ENCODE data around the gene GP1BB. TPM values are rescaled to one million over a fixed set of nuclear protein-coding genes. Genes with fewer than 3 reads are reported as not detected.

GP1BB gene
- total and polyA plus RNA-seq, 8 donors = 3.3 to 11.1 (median 5.4) TPM; not detected in 1

DNA sequence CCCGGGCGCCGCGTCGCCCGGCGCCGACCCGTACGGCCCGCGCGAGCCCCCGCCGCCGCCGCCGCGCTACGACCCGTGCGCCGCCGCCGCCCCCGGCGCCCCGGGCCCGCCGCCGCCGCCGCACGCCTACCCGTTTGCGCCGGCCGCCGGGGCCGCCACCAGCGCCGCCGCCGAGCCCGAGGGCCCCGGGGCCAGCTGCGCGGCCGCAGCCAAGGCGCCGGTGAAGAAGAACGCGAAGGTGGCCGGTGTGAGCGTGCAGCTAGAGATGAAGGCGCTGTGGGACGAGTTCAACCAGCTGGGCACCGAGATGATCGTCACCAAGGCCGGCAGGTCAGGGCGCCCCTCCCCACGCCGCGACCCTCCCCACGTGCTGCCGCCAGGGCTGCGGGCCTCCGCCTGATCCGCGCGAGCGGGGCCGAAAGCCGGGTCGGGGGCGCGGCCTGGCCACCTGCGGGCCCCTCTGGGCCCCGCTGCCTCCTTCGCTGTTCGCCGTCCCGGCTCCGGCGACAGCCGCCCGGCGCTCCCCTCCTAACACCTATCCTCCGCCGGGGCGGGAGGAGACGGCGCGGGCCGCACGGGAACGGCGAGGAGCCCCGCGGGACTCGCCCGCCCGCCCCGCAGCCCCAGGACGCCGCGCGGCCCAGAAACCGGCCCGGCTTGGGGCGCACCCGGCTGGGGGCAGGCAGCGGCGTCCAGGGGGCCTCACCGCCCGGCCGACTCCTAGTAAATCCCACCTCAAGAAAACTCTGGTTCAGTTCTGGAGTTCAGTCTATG lies 37.8 kb downstream of the GP1BB start:
- TF ChIP-seq, protein P1, sequence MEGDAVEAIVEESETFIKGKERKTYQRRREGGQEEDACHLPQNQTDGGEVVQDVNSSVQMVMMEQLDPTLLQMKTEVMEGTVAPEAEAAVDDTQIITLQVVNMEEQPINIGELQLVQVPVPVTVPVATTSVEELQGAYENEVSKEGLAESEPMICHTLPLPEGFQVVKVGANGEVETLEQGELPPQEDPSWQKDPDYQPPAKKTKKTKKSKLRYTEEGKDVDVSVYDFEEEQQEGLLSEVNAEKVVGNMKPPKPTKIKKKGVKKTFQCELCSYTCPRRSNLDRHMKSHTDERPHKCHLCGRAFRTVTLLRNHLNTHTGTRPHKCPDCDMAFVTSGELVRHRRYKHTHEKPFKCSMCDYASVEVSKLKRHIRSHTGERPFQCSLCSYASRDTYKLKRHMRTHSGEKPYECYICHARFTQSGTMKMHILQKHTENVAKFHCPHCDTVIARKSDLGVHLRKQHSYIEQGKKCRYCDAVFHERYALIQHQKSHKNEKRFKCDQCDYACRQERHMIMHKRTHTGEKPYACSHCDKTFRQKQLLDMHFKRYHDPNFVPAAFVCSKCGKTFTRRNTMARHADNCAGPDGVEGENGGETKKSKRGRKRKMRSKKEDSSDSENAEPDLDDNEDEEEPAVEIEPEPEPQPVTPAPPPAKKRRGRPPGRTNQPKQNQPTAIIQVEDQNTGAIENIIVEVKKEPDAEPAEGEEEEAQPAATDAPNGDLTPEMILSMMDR (IDR thresholded peaks at IDR 0.05) = no peak
- Histone ChIP-seq H3K4me3 (no peak overlapping the region), H3K27me3 (peaks cover 86 to 95% of the 10 kb centered on the region in 2 donors), H3K36me3 (no peaks in the 10 kb centered on the region), H3K27ac (no peak overlapping the region), H3K9me3 (no peaks in the 10 kb centered on the region), H3K4me1 (peaks cover 0 to 43% of the 10 kb centered on the region in 2 donors)
- no peak for ATAC-seq
- peak in 1 of 4 donors; percentile 59 for DNase-seq
- intact Hi-C loops (cut with DNase I) = no loop called here

DNA sequence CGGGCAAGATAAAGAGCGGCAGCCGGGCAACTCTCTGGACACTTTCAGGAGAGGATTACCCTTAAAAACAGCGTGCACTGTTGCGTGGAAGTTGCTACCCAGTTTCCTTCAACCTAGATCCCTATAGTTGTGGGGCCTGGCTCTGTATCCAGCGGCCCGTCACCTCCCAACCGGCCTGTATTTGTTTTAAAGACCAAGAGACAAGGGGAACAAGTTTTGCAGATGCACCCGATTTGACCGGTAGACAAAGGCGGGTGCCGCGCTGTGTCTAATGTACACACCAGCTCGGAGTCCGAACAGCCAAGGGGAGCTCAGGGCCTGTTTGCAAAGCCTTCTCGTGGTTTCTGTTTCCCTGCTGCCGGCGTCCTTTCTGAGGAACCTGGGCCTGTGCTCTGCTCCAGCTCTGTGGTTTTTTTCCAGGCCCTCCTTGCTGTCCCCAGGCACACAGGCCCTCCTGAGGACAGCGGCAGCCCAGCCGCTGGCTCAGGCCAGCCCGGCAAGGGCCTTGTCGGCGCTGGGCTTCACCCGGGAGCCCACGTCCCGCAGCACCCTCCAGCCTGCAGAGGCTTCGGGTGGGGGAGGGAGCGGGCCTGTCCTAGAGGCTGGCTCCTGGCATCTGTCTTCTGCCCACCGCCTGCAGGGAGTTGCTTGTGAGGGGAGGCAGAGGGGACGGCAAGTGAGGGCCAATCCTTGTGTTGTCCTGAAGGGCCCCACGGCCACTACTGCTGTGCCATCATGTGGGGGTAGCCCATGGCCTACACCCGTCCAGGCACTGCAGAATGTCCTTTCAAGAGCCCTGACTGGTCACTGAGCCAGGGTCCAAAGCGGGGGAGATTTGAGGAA lies 38.6 kb downstream of the GP1BB start:
- Histone ChIP-seq H3K4me1 (peaks cover 3 to 43% of the 10 kb centered on the region in 2 donors), H3K27ac (no peak overlapping the region), H3K36me3 (no peaks in the 10 kb centered on the region), H3K9me3 (no peaks in the 10 kb centered on the region), H3K4me3 (no peak overlapping the region), H3K27me3 (peaks cover 86 to 95% of the 10 kb centered on the region in 2 donors)
- TF ChIP-seq, protein P1 (IDR thresholded peaks at IDR 0.05) = no peak
- DNase-seq = peak in 1 of 4 donors; percentile 43
- intact Hi-C loops (cut with DNase I) = no loop called here
- ATAC-seq = no peak

DNA sequence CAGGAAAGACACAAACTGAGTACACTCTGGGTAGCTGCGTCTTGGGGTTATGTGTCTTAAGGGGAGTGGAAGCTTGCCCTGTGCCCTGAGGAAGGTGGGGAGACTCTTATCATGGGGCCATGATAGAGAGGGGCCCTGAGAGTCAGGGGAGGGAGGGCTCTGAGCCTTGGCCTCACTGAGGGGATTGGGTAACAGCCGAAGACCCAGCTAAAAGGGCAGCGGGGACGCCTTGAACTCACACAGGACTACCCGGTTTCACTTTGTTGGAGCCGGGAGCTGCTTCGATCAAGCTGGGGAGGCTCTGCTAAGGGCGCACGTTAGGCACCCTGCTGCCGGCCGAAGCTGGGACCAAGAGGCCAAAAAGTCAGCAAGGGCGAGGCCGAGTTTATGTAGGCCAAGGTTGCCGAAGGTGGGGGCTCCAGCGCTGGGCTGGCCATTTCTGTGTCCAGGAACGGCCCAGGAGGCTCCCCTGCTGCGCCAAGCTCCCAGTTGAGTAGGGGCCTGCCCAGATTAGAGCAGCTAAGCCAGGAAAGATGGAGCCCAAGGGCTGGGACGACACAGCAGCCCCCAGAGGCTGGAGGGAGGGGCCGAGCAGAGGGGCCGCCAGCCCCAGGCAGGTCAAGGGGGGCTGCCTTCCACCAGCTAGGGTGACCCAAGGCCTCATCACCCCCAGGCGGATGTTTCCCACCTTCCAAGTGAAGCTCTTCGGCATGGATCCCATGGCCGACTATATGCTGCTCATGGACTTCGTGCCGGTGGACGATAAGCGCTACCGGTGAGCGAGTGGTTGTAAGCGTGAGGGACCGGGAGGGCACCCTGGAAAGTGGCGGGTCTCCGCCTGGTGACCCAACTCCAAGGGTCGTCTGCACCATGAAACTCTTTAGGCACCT lies 39.5 kb downstream of the GP1BB start:
- no peak overlapping the region for H3K27ac ChIP-seq
- H3K4me3 ChIP-seq = no peak overlapping the region
- no peaks in the 10 kb centered on the region for H3K9me3 ChIP-seq
- H3K36me3 ChIP-seq = no peaks in the 10 kb centered on the region
- TF ChIP-seq, protein P1 (IDR thresholded peaks at IDR 0.05) = no peak
- ATAC-seq (no peak), DNase-seq (peak in 1 of 4 donors; percentile 1)
- peaks cover 8 to 47% of the 10 kb centered on the region in 2 donors for H3K4me1 ChIP-seq
- H3K27me3 ChIP-seq = peaks cover 86 to 95% of the 10 kb centered on the region in 2 donors
- intact Hi-C loops (cut with DNase I) = no loop called here

DNA sequence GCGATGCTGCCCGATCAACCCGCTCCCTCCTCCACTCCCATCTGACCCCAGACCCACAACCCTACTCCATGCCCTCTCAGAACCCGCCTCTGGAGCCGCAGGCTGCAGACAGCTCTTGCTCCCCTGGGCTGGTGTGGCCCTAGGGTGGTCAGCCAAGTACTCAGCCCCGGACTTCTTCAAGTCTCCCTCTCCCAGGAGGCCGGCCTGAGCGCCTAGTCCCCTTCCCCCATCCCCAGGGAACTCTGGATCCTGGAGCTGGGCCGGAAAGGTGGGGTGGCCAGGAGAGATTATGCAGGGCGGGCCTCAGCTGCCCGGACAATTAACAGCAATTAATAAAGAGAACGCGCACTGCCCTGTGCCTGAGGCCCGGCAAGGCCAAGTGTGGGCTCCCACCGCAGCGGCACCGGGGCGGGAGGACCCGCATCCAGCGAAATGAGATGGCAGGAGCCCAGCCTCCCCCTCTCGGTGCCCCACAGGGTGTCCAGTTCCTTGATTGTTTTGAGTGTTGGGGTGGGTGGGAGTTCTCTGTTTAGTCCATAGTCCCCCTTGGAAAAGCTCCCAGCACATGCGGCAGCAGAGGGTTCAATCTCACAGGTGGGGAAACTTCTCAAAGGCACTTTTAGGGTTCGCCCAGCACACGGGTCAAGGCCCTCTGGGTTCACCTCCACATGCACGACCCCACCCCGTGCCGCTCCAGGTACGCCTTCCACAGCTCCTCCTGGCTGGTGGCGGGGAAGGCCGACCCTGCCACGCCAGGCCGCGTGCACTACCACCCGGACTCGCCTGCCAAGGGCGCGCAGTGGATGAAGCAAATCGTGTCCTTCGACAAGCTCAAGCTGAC lies 40.3 kb downstream of the GP1BB start:
- ATAC-seq = no peak
- Histone ChIP-seq H3K9me3 (no peaks in the 10 kb centered on the region), H3K27ac (no peak overlapping the region), H3K36me3 (no peaks in the 10 kb centered on the region), H3K27me3 (peaks cover 86 to 95% of the 10 kb centered on the region in 2 donors), H3K4me3 (no peak overlapping the region), H3K4me1 (peaks cover 13 to 53% of the 10 kb centered on the region in 2 donors)
- intact Hi-C loops (cut with DNase I) = no loop called here
- peak in 1 of 4 donors; percentile 67 for DNase-seq
- TF ChIP-seq, protein P1 (IDR thresholded peaks at IDR 0.05) = no peak
